Activated CD8-positive, alpha-beta T cell treated with anti-CD3 and anti-CD28 coated beads for 36 hours (primary cell): ENCODE results near the gene PSMD8. TPM values are rescaled to one million over a fixed set of nuclear protein-coding genes. Genes with fewer than 3 reads are reported as not detected.

Experiments used
- ATAC-seq: fragments of 200-7000 bp; cut with Tn5 transposase; one replicate; pipeline ENCODE4 v1.10.0; 2021; ENCODE audit warnings: mild to moderate bottlenecking, moderate library complexity
- CTCF ChIA-PET: fragments of 350-600 bp; sonication (Branson Sonifier 250); formaldehyde crosslinking; loops from one replicate; lab custom pipeline; 2021; ENCODE audit warnings: antibody characterized with exemption; lab: Charles Lee
- POLR2A ChIA-PET: fragments of 350-600 bp; sonication (Branson Sonifier 250); formaldehyde crosslinking; loops from one replicate; lab custom pipeline; 2021; ENCODE audit warnings: antibody characterized with exemption; lab: Charles Lee
- DNase-seq: peaks from one replicate; pipeline ENCODE4 v3.0.0-alpha.2; 2020
- H3K27ac Mint-ChIP-seq: one replicate; pipeline ENCODE4 v1.8.0; 2021; ENCODE audit warnings: mild to moderate bottlenecking, mixed read lengths
- H3K27me3 Mint-ChIP-seq: one replicate; pipeline ENCODE4 v1.8.0; 2021; ENCODE audit warnings: mixed read lengths
- H3K36me3 Mint-ChIP-seq: one replicate; pipeline ENCODE4 v1.8.0; 2021; ENCODE audit warnings: low read depth, mixed read lengths
- H3K4me1 Mint-ChIP-seq: one replicate; pipeline ENCODE4 v1.8.0; 2021; ENCODE audit warnings: low read depth, mixed read lengths
- H3K4me3 Mint-ChIP-seq: one replicate; pipeline ENCODE4 v1.8.0; 2021; ENCODE audit warnings: mild to moderate bottlenecking, moderate library complexity, mixed read lengths
- H3K9me3 Mint-ChIP-seq: one replicate; pipeline ENCODE4 v1.8.0; 2021; ENCODE audit warnings: mixed read lengths
- CTCF ChIP-seq: fragments of 200-600 bp; IDR thresholded peaks from one replicate; pipeline ENCODE4 v1.8.0; 2022; ENCODE audit warnings: antibody characterized with exemption, mild to moderate bottlenecking
- intact Hi-C: fragments of 100-400 bp; cut with micrococcal nuclease; formaldehyde crosslinking; loops from one replicate; pipeline ENCODE4 v1.10.0; 2022
- total RNA-seq, 2 experiments: library from RNA; stranded (reverse); gene quantifications; one replicate each; pipeline ENCODE4 v1.2.3, GENCODE V29; 2021

The PSMD8 gene
- total RNA-seq, 2 experiments from 2014 or later, result 178 to 191 TPM

- no peak for DNase-seq
- intact Hi-C loops, result no loop called here
- no peaks in the 10 kb centered on the region for H3K36me3 Mint-ChIP-seq
- no peaks in the 10 kb centered on the region for H3K9me3 Mint-ChIP-seq
- peaks cover 2% of the 10 kb centered on the region for H3K4me1 Mint-ChIP-seq
- no peak for ATAC-seq
- H3K27me3 Mint-ChIP-seq, result peaks cover 17% of the 10 kb centered on the region
- ChIA-PET POLR2A (no interaction called here), CTCF (no interaction called here)
- no peak overlapping the region for H3K4me3 Mint-ChIP-seq
- no peak for TF ChIP-seq CTCF
- H3K27ac Mint-ChIP-seq, result no peak overlapping the region
These were observed 18.3 kb upstream of the PSMD8 start for GRCh38 chr19:38355728-38356725.

- Mint-ChIP-seq H3K4me3 (no peak overlapping the region), H3K9me3 (no peaks in the 10 kb centered on the region), H3K4me1 (peaks cover 8% of the 10 kb centered on the region), H3K36me3 (no peaks in the 10 kb centered on the region), H3K27me3 (peaks cover 22% of the 10 kb centered on the region), H3K27ac (no peak overlapping the region)
- CTCF ChIA-PET, result no interaction called here
- intact Hi-C loops, result no loop called here
- POLR2A ChIA-PET, result no interaction called here
- DNase-seq, result no peak
- TF ChIP-seq CTCF, result no peak
- no peak for ATAC-seq
These were observed 16.3 kb upstream of the PSMD8 start for GRCh38 chr19:38358071-38358470.

- Mint-ChIP-seq H3K36me3 (no peaks in the 10 kb centered on the region), H3K27me3 (peaks cover 22% of the 10 kb centered on the region), H3K9me3 (no peaks in the 10 kb centered on the region), H3K27ac (no peak overlapping the region), H3K4me1 (peaks cover 10% of the 10 kb centered on the region), H3K4me3 (no peak overlapping the region)
- no peak for DNase-seq
- ChIA-PET POLR2A (interaction anchor here (1.2 to 1.8 kb wide), 3 partner anchors 15 to 150 kb away, joined by 3 to 4 read pairs (median 3); partner anchors contain the start of genes CATSPERG and PSMD8), CTCF (interaction anchor here (1.3 to 1.4 kb wide), 2 partner anchors 17 to 21 kb away, joined by 4 to 5 read pairs; no protein-coding TSS in a partner anchor)
- intact Hi-C loops, result no loop called here
- ATAC-seq, result no peak
- TF ChIP-seq CTCF, result no peak
These were observed 14.9 kb upstream of the PSMD8 start for GRCh38 chr19:38359242-38360021.

GRCh38 chr19:38360351-38360750 is 14.0 kb upstream of the PSMD8 start:
- no peaks in the 10 kb centered on the region for H3K9me3 Mint-ChIP-seq
- ChIA-PET CTCF (interaction anchor here (1.1 to 1.4 kb wide), 4 partner anchors 14 to 116 kb away, joined by 3 to 5 read pairs (median 4); partner anchors contain the start of gene PSMD8), POLR2A (interaction anchor here (1.8 to 2.9 kb wide), 2 partner anchors 14 to 25 kb away, joined by 4 to 13 read pairs; partner anchors contain the start of genes CATSPERG and PSMD8)
- ATAC-seq, result no peak
- intact Hi-C loops, result no loop called here
- H3K4me1 Mint-ChIP-seq, result peaks cover 10% of the 10 kb centered on the region
- no peak overlapping the region for H3K4me3 Mint-ChIP-seq
- no peak for TF ChIP-seq CTCF
- DNase-seq, result no peak
- peaks cover 22% of the 10 kb centered on the region for H3K27me3 Mint-ChIP-seq
- no peak overlapping the region for H3K27ac Mint-ChIP-seq
- no peaks in the 10 kb centered on the region for H3K36me3 Mint-ChIP-seq
